ENCODE results near the gene TMEM213.

DNA sequence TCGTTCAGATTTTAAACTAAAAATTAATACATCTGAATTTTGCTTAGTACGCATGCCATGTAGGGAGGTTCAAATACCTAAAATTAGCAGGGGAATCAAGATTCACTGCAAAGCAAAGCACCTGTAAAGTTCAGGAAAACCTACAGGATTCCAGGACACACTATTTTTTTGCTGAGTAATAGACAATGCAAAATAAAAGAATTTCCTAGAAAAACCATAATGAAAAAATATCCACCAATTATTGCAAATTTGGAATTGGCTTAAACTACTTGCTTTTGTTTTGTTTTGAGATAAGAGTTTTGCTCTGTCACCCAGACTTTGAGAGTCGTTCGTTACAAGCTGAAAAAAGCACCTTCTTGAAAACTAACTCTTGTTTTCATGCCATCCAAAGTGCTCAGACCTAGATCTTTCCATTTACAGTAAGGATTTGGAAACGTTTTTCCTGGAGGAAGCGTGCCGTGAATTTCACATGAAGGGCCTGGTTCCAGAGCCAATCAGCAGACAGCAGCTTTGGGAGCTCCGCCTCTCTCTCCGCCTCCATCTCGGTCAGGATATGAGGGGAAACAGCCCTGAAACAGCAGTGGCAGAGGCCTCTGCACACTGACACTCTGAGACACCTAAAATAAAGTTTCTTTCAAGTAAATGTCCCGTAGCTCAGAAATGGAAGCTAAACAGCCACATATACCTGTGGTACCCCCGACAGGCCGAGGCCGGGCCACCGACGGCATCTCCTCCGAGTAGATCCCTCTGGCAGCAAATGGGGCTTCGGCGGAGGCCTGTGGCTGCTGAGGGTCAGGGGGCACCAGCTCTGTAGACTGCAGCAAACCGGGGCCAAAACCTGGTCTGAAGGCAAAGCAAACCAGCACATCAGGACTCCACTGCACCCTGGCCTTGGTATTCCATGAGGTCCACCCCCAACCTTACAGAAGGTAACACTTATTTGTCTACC lies 46.1 kb downstream of the TMEM213 start:
- TF ChIP-seq POLR2A (IDR thresholded peaks at IDR 0.05; ENCODE audit: low read depth) (no peak), EP300 (IDR thresholded peaks at IDR 0.05) (no peak), POLR2AphosphoS5 (IDR thresholded peaks at IDR 0.05) (no peak)
- TF ChIP-seq, protein P1, sequence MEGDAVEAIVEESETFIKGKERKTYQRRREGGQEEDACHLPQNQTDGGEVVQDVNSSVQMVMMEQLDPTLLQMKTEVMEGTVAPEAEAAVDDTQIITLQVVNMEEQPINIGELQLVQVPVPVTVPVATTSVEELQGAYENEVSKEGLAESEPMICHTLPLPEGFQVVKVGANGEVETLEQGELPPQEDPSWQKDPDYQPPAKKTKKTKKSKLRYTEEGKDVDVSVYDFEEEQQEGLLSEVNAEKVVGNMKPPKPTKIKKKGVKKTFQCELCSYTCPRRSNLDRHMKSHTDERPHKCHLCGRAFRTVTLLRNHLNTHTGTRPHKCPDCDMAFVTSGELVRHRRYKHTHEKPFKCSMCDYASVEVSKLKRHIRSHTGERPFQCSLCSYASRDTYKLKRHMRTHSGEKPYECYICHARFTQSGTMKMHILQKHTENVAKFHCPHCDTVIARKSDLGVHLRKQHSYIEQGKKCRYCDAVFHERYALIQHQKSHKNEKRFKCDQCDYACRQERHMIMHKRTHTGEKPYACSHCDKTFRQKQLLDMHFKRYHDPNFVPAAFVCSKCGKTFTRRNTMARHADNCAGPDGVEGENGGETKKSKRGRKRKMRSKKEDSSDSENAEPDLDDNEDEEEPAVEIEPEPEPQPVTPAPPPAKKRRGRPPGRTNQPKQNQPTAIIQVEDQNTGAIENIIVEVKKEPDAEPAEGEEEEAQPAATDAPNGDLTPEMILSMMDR (IDR thresholded peaks at IDR 0.05): no peak

Measured in esophagus muscularis mucosa (tissue), 4 donors.